HG03039 (cell line): ENCODE data around the gene MDFIC.
A peak's percentile ranks its signal among the peaks of the same experiment; 100 is the strongest.

Experiments used
- ATAC-seq: cut with Tn5 transposase; IDR thresholded peaks from one replicate; pipeline ENCODE4 v1.9.1; 2021; ENCODE audit warnings: mild to moderate bottlenecking, moderate library complexity; ENCODE audit not compliant: unreplicated experiment

Gene MDFIC

GRCh38 chr7:114944745-114945625 is 23.1 kb downstream of the MDFIC start:
- ATAC-seq = no peak

GRCh38 chr7:114949231-114949630 is 27.3 kb downstream of the MDFIC start:
- no peak for ATAC-seq

GRCh38 chr7:114952296-114952695 is 30.4 kb downstream of the MDFIC start:
- ATAC-seq = no peak

GRCh38 chr7:114953724-114954123 is 31.8 kb downstream of the MDFIC start:
- no peak for ATAC-seq

GRCh38 chr7:114956702-114957101 is 34.8 kb downstream of the MDFIC start:
- peak; percentile 49 for ATAC-seq

GRCh38 chr7:114957444-114957843 is 35.5 kb downstream of the MDFIC start:
- no peak for ATAC-seq

GRCh38 chr7:114959931-114960330 is 38.0 kb downstream of the MDFIC start:
- peak; percentile 84 for ATAC-seq

GRCh38 chr7:114962441-114962840 is 40.5 kb downstream of the MDFIC start:
- ATAC-seq = no peak

- no peak for ATAC-seq
These were observed 44.3 kb downstream of the MDFIC start for GRCh38 chr7:114966156-114966555.

- no peak for ATAC-seq
These were observed 47.2 kb downstream of the MDFIC start for GRCh38 chr7:114969096-114969495.

- no peak for ATAC-seq
These were observed 48.4 kb downstream of the MDFIC start for GRCh38 chr7:114970308-114970707.

GRCh38 chr7:114970732-114971131 is 48.8 kb downstream of the MDFIC start:
- no peak for ATAC-seq

GRCh38 chr7:114972567-114972966 is 50.7 kb downstream of the MDFIC start:
- ATAC-seq = no peak

GRCh38 chr7:114973147-114973546 is 51.3 kb downstream of the MDFIC start:
- no peak for ATAC-seq

GRCh38 chr7:114975401-114975800 is 53.5 kb downstream of the MDFIC start:
- no peak for ATAC-seq

- ATAC-seq = no peak
These were observed 54.8 kb downstream of the MDFIC start for GRCh38 chr7:114976666-114977065.

- no peak for ATAC-seq
These were observed 55.4 kb downstream of the MDFIC start for GRCh38 chr7:114977277-114977676.

GRCh38 chr7:114979388-114979787 is 57.5 kb downstream of the MDFIC start:
- no peak for ATAC-seq

- no peak for ATAC-seq
These were observed 58.1 kb downstream of the MDFIC start for GRCh38 chr7:114979803-114980507.

GRCh38 chr7:114981323-114981722 is 59.4 kb downstream of the MDFIC start:
- no peak for ATAC-seq

GRCh38 chr7:114985116-114985715 is 63.3 kb downstream of the MDFIC start:
- ATAC-seq = no peak
